Inflammatory macrophage treated with lipopolysaccharide for 4 hours (primary cell): ENCODE results near the gene CENPK.
"Not testable (repeated sequence)": the region's sequence is repeated elsewhere in the genome, so short reads cannot be mapped to it uniquely, and the experiment has no call there.

Experiments
- DNase-seq: peaks from one replicate; pipeline ENCODE4 v3.0.0-alpha.2; 2020

CENPK gene

GRCh38 chr5:65489119-65489518 is 73.8 kb downstream of the CENPK start:
- no peak for DNase-seq

- DNase-seq: not testable (repeated sequence)
Observed at GRCh38 chr5:65488038-65488687, 74.8 kb downstream of the CENPK start.

- DNase-seq: not testable (repeated sequence)
Observed at GRCh38 chr5:65486803-65487202, 76.2 kb downstream of the CENPK start.

GRCh38 chr5:65485405-65485804 is 77.6 kb downstream of the CENPK start:
- no peak for DNase-seq

GRCh38 chr5:65483546-65484346 is 79.2 kb downstream of the CENPK start:
- DNase-seq: peak; percentile 71

GRCh38 chr5:65482736-65483545 is 80.0 kb downstream of the CENPK start:
- DNase-seq: peak; percentile 56

- peak; percentile 9 for DNase-seq
Observed at GRCh38 chr5:65482296-65482735, 80.7 kb downstream of the CENPK start.

- DNase-seq: peak; percentile 61
Observed at GRCh38 chr5:65481635-65482295, 81.2 kb downstream of the CENPK start, which contains the start of gene ADAMTS6. Gene ADAMTS6, minus strand, starts transcription at chr5:65481920. Its CDS starts 8,247 bp downstream, at chr5:65473673.

- no peak for DNase-seq
Observed at GRCh38 chr5:65481171-65481581, 81.8 kb downstream of the CENPK start.

GRCh38 chr5:65480306-65480865 is 82.6 kb downstream of the CENPK start:
- DNase-seq: peak; percentile 15

- no peak for DNase-seq
Observed at GRCh38 chr5:65479527-65479926, 83.4 kb downstream of the CENPK start.

- DNase-seq: no peak
Observed at GRCh38 chr5:65478336-65478735, 84.6 kb downstream of the CENPK start.

GRCh38 chr5:65475895-65476294 is 87.1 kb downstream of the CENPK start:
- DNase-seq: no peak

GRCh38 chr5:65475336-65475735 is 87.6 kb downstream of the CENPK start:
- DNase-seq: no peak

GRCh38 chr5:65474130-65474711 is 88.7 kb downstream of the CENPK start:
- DNase-seq: no peak

GRCh38 chr5:65468633-65469032 is 94.3 kb downstream of the CENPK start:
- DNase-seq: no peak
